ENCODE data around the gene WSB1.
A peak's percentile ranks its signal among the peaks of the same experiment; 100 is the strongest.
"Not testable (repeated sequence)": the region's sequence is repeated elsewhere in the genome, so short reads cannot be mapped to it uniquely, and the experiment has no call there.

WSB1 gene

GRCh38 chr17:27265333-27265732 is 28.6 kb upstream of the WSB1 start:
- Mint-ChIP-seq H3K4me1 (peaks cover 14% of the 10 kb centered on the region), H3K27me3 (no peaks in the 10 kb centered on the region), H3K27ac (no peak overlapping the region)

GRCh38 chr17:27266228-27266627 is 27.7 kb upstream of the WSB1 start:
- H3K36me3 Mint-ChIP-seq, result no peaks in the 10 kb centered on the region
- no peak for ATAC-seq
- H3K9me3 Mint-ChIP-seq, result no peaks in the 10 kb centered on the region
- no peak overlapping the region for H3K4me3 Mint-ChIP-seq
- no peak overlapping the region for H3K27ac Mint-ChIP-seq
- H3K4me1 Mint-ChIP-seq, result peaks cover 14% of the 10 kb centered on the region
- H3K27me3 Mint-ChIP-seq, result no peaks in the 10 kb centered on the region

More at GRCh38 chr17:27265333-27265732, 28.6 kb upstream of the WSB1 start:
- no peaks in the 10 kb centered on the region for H3K9me3 Mint-ChIP-seq
- no peak overlapping the region for H3K4me3 Mint-ChIP-seq
- no peak for ATAC-seq
- H3K36me3 Mint-ChIP-seq, result no peaks in the 10 kb centered on the region

- no peak for ATAC-seq
- Mint-ChIP-seq H3K4me1 (peaks cover 14% of the 10 kb centered on the region), H3K4me3 (no peak overlapping the region), H3K9me3 (no peaks in the 10 kb centered on the region), H3K27me3 (no peaks in the 10 kb centered on the region), H3K27ac (no peak overlapping the region), H3K36me3 (no peaks in the 10 kb centered on the region)
Observed at GRCh38 chr17:27268394-27269085, 25.4 kb upstream of the WSB1 start.

GRCh38 chr17:27269201-27269600 is 24.7 kb upstream of the WSB1 start:
- Mint-ChIP-seq H3K9me3 (no peaks in the 10 kb centered on the region), H3K4me3 (no peak overlapping the region), H3K27me3 (no peaks in the 10 kb centered on the region), H3K27ac (no peak overlapping the region), H3K4me1 (peaks cover 14% of the 10 kb centered on the region), H3K36me3 (no peaks in the 10 kb centered on the region)
- ATAC-seq, result no peak

GRCh38 chr17:27269974-27270373 is 23.9 kb upstream of the WSB1 start:
- Mint-ChIP-seq H3K36me3 (no peaks in the 10 kb centered on the region), H3K9me3 (no peaks in the 10 kb centered on the region), H3K27me3 (no peaks in the 10 kb centered on the region), H3K4me1 (peaks cover 14% of the 10 kb centered on the region), H3K27ac (no peak overlapping the region), H3K4me3 (no peak overlapping the region)
- no peak for ATAC-seq

- no peaks in the 10 kb centered on the region for H3K27me3 Mint-ChIP-seq
- no peak overlapping the region for H3K4me3 Mint-ChIP-seq
- H3K4me1 Mint-ChIP-seq, result peaks cover 9% of the 10 kb centered on the region
- H3K36me3 Mint-ChIP-seq, result no peaks in the 10 kb centered on the region
- ATAC-seq, result no peak
- H3K27ac Mint-ChIP-seq, result no peak overlapping the region
- no peaks in the 10 kb centered on the region for H3K9me3 Mint-ChIP-seq
Observed at GRCh38 chr17:27276653-27277156, 17.2 kb upstream of the WSB1 start.

- H3K9me3 Mint-ChIP-seq, H3K27me3 Mint-ChIP-seq, H3K36me3 Mint-ChIP-seq, ATAC-seq, H3K27ac Mint-ChIP-seq, H3K4me3 Mint-ChIP-seq: not testable (repeated sequence)
- H3K4me1 Mint-ChIP-seq, result peaks cover 31% of the 10 kb centered on the region
Observed at GRCh38 chr17:27279132-27279531, 14.8 kb upstream of the WSB1 start.

- Mint-ChIP-seq H3K4me1 (peaks cover 45% of the 10 kb centered on the region), H3K9me3 (no peaks in the 10 kb centered on the region), H3K4me3 (no peak overlapping the region)
Observed at GRCh38 chr17:27280527-27280926, 13.4 kb upstream of the WSB1 start.

GRCh38 chr17:27281438-27281837 is 12.5 kb upstream of the WSB1 start:
- H3K36me3 Mint-ChIP-seq, result no peaks in the 10 kb centered on the region
- no peaks in the 10 kb centered on the region for H3K9me3 Mint-ChIP-seq
- H3K27me3 Mint-ChIP-seq, result no peaks in the 10 kb centered on the region
- peaks cover 48% of the 10 kb centered on the region for H3K4me1 Mint-ChIP-seq
- no peak for ATAC-seq
- peak overlapping the region; percentile 54 for H3K27ac Mint-ChIP-seq
- H3K4me3 Mint-ChIP-seq, result peak overlapping the region; percentile 4

More at GRCh38 chr17:27280527-27280926, 13.4 kb upstream of the WSB1 start:
- ATAC-seq, result no peak
- Mint-ChIP-seq H3K36me3 (no peaks in the 10 kb centered on the region), H3K27ac (no peak overlapping the region), H3K27me3 (no peaks in the 10 kb centered on the region)

- Mint-ChIP-seq H3K27me3 (no peaks in the 10 kb centered on the region), H3K4me3 (no peak overlapping the region), H3K27ac (peak overlapping the region; percentile 54), H3K9me3 (no peaks in the 10 kb centered on the region), H3K4me1 (peaks cover 48% of the 10 kb centered on the region), H3K36me3 (no peaks in the 10 kb centered on the region)
- ATAC-seq, result peak; percentile 86
Observed at GRCh38 chr17:27282054-27282551, 11.8 kb upstream of the WSB1 start.

- Mint-ChIP-seq H3K4me3 (no peak overlapping the region), H3K4me1 (peaks cover 48% of the 10 kb centered on the region), H3K27ac (peak overlapping the region; percentile 51), H3K36me3 (no peaks in the 10 kb centered on the region), H3K9me3 (no peaks in the 10 kb centered on the region), H3K27me3 (no peaks in the 10 kb centered on the region)
- ATAC-seq, result no peak
Observed at GRCh38 chr17:27283060-27283459, 10.9 kb upstream of the WSB1 start.

- Mint-ChIP-seq H3K27me3 (no peaks in the 10 kb centered on the region), H3K9me3 (no peaks in the 10 kb centered on the region), H3K4me3 (no peak overlapping the region), H3K27ac (peak overlapping the region; percentile 51), H3K36me3 (no peaks in the 10 kb centered on the region), H3K4me1 (peaks cover 48% of the 10 kb centered on the region)
- no peak for ATAC-seq
Observed at GRCh38 chr17:27283751-27284150, 10.2 kb upstream of the WSB1 start.

GRCh38 chr17:27284811-27285415 is 9.0 kb upstream of the WSB1 start:
- Mint-ChIP-seq H3K27me3 (no peaks in the 10 kb centered on the region), H3K4me3 (no peak overlapping the region), H3K9me3 (no peaks in the 10 kb centered on the region), H3K27ac (no peak overlapping the region), H3K36me3 (no peaks in the 10 kb centered on the region), H3K4me1 (peaks cover 48% of the 10 kb centered on the region)
- ATAC-seq, result no peak

- Mint-ChIP-seq H3K4me3 (no peak overlapping the region), H3K27me3 (no peaks in the 10 kb centered on the region), H3K27ac (no peak overlapping the region), H3K9me3 (no peaks in the 10 kb centered on the region), H3K36me3 (no peaks in the 10 kb centered on the region), H3K4me1 (peaks cover 48% of the 10 kb centered on the region)
- ATAC-seq, result no peak
Observed at GRCh38 chr17:27285516-27285915, 8.4 kb upstream of the WSB1 start.

- Mint-ChIP-seq H3K36me3 (no peaks in the 10 kb centered on the region), H3K27me3 (no peaks in the 10 kb centered on the region), H3K4me3 (no peak overlapping the region), H3K27ac (no peak overlapping the region), H3K4me1 (peaks cover 28% of the 10 kb centered on the region), H3K9me3 (no peaks in the 10 kb centered on the region)
- ATAC-seq, result no peak
Observed at GRCh38 chr17:27288183-27288582, 5.7 kb upstream of the WSB1 start.

GRCh38 chr17:27289856-27290255 is 4.1 kb upstream of the WSB1 start:
- no peak for ATAC-seq
- peaks cover 19% of the 10 kb centered on the region for H3K4me1 Mint-ChIP-seq
- H3K36me3 Mint-ChIP-seq, result no peaks in the 10 kb centered on the region
- H3K9me3 Mint-ChIP-seq, result no peaks in the 10 kb centered on the region
- no peak overlapping the region for H3K4me3 Mint-ChIP-seq
- no peaks in the 10 kb centered on the region for H3K27me3 Mint-ChIP-seq
- no peak overlapping the region for H3K27ac Mint-ChIP-seq
